ENCODE data around the gene CDHR3. TPM values are rescaled to one million over a fixed set of nuclear protein-coding genes. Genes with fewer than 3 reads are reported as not detected.
A peak's percentile ranks its signal among the peaks of the same experiment; 100 is the strongest.

The CDHR3 gene
- total and polyA plus RNA-seq, 9 of the 15 experiments (the other 6 are each of a cell fraction or from before 2014, with no cell fraction given) = 0.03 to 0.66 (median 0.24) TPM; not detected in 1

GRCh38 chr7:106029941-106030340 is 66.9 kb downstream of the CDHR3 start:
- 0 out of 2 replicates have a peak, but pooled peaks cover 3% of the 10 kb centered on the region for H4K20me1 ChIP-seq (replicated peaks; ENCODE audit: control insufficient read depth, insufficient read depth, low read length)
- H3K9me1 ChIP-seq (ENCODE audit: control insufficient read depth, insufficient read depth, low read length) = no peaks in the 10 kb centered on the region
- intact Hi-C loops (cut with micrococcal nuclease) = no loop called here
- FAIRE-seq (no peak), DNase-seq (ENCODE audit: extremely low read depth in 1 of 4, low spot score in 3 of 4) (peak in 1 of 4 experiments; percentile 26), ATAC-seq (peak; percentile 70)
- WGBS (ENCODE audit: insufficient coverage, low coverage, missing lambda C conversion rate) = 23% methylated on average over 2 of the region's 2 CpGs
- ChIA-PET CTCF (ENCODE audit: low intra/inter-chr PET ratio) (no interaction called here), POLR2A (interaction anchor here (0.5 to 1.8 kb wide), 4 partner anchors 10 to 559 kb away, joined by 3 to 6 read pairs (median 4); no protein-coding TSS in a partner anchor)
- H3K9ac ChIP-seq (ENCODE audit: insufficient read depth in 1 of 2, low read depth in 2 of 2, low read length in 2 of 2) = no peak overlapping the region
- no TSS peak for BruUV-seq (replicated peaks)
- H3K36me3 ChIP-seq (ENCODE audit: control insufficient read depth, insufficient read depth, low read length) = no peaks in the 10 kb centered on the region
- H3K9me3 ChIP-seq (replicated peaks; ENCODE audit: control insufficient read depth, insufficient read depth, low read depth, low read length) = no peaks in the 10 kb centered on the region
- in situ Hi-C loops (cut with MboI) = no loop called here
- no peak overlapping the region for H3K4me3 ChIP-seq
- peaks cover 0 to 11% of the 10 kb centered on the region in 2 experiments; a peak in 3 of 5 replicates for H3K27me3 ChIP-seq (ENCODE audit: control insufficient read depth in 2 of 2, insufficient read depth in 2 of 2, low read length in 2 of 2)
- H2AFZ ChIP-seq (ENCODE audit: low read depth, low read length) = no peak overlapping the region
- peaks cover 3 to 10% of the 10 kb centered on the region in 2 experiments; a peak in 2 of 5 replicates for H3K4me1 ChIP-seq (replicated peaks in 1 of 2; ENCODE audit: control insufficient read depth in 2 of 2, insufficient read depth in 2 of 2, low read length in 2 of 2)
- H3K4me2 ChIP-seq (ENCODE audit: insufficient read depth, low read length) = no peak overlapping the region
- no peak overlapping the region for H3K27ac ChIP-seq (ENCODE audit: extremely low read depth, low read depth, low read length)
- no peaks in the 10 kb centered on the region for H3K79me2 ChIP-seq (ENCODE audit: control insufficient read depth, insufficient read depth, low read length)
- TF ChIP-seq NUFIP1 (IDR thresholded peaks at IDR 0.05; ENCODE audit: partially characterized antibody) (no peak), SRSF9 (IDR thresholded peaks at IDR 0.05; ENCODE audit: borderline replicate concordance, low read depth, low read length) (no peak), ZNF324 (CRISPR knock-in tag; IDR thresholded peaks at IDR 0.05) (no peak), HDGF (IDR thresholded peaks at IDR 0.05) (no peak), CREB5 (CRISPR knock-in tag; IDR thresholded peaks at IDR 0.05) (no peak), USF2 (CRISPR knock-in tag; IDR thresholded peaks at IDR 0.05) (no peak), RBM39 (optimal IDR thresholded peaks at IDR 0.05; ENCODE audit: low read depth, low read length) (no peak), ZNF780A (CRISPR knock-in tag; IDR thresholded peaks at IDR 0.05) (no peak), RFX1 (IDR thresholded peaks at IDR 0.05) (peak; percentile 41), PREB (CRISPR knock-in tag; IDR thresholded peaks at IDR 0.05) (no peak), HEY1 (CRISPR knock-in tag; IDR thresholded peaks at IDR 0.05; ENCODE audit: borderline replicate concordance) (no peak), NCOA4 (IDR thresholded peaks at IDR 0.05; ENCODE audit: partially characterized antibody) (no peak), ZNF639 (CRISPR knock-in tag; conservative IDR thresholded peaks at IDR 0.05 in 1 of 2, IDR thresholded peaks at IDR 0.05 in 1 of 2) (0 out of 4 replicates have a peak, but pooled peaks of 1 of the 2 experiments have one; percentile 59), PURB (CRISPR knock-in tag; IDR thresholded peaks at IDR 0.05; ENCODE audit: low read depth) (no peak), NONO (IDR thresholded peaks at IDR 0.05; ENCODE audit: low read depth in 2 of 2, low read length in 1 of 2) (no peak), TBL1XR1 (IDR thresholded peaks at IDR 0.05; ENCODE audit: low read length in 2 of 2) (no peak), TRIM28 (IDR thresholded peaks at IDR 0.05) (no peak)

Measured in K562 (cell line).